Vagina (tissue), 2 donors: ENCODE data around the gene ZMIZ1. TPM values are rescaled to one million over a fixed set of nuclear protein-coding genes. Genes with fewer than 3 reads are reported as not detected.
A peak's percentile ranks its signal among the peaks of the same experiment; 100 is the strongest.

Experiments used
- DNase-seq, 2 donors: peaks; one replicate each; pipeline ENCODE4 v3.0.0-alpha.2; 2017; ENCODE audit errors: extremely low spot score in 2 of 2
- H3K27ac ChIP-seq: fragments of 200-600 bp; sonication (generic); one replicate; pipeline ENCODE4 v1.5.1; 2019
- H3K27me3 ChIP-seq: fragments of 200-600 bp; sonication (generic); one replicate; pipeline ENCODE4 v1.5.1; 2019
- H3K36me3 ChIP-seq, 2 donors: fragments of 200-600 bp; sonication (generic); one replicate each; pipeline ENCODE4 v1.5.1; 2017 to 2019
- H3K4me1 ChIP-seq: fragments of 200-600 bp; sonication (generic); one replicate; pipeline ENCODE4 v1.5.1; 2019
- H3K4me3 ChIP-seq, 2 donors: fragments of 200-600 bp; sonication (generic); 1 replicate in 1 of 2; 2 replicates in 1 of 2; pipeline ENCODE4 v1.5.1; 2016 to 2019
- H3K9me3 ChIP-seq: fragments of 200-600 bp; sonication (generic); one replicate; pipeline ENCODE4 v1.5.1; 2019
- CTCF ChIP-seq, 3 experiments: fragments of 450-650 bp in 2 of 3; fragments of 200-600 bp in 1 of 3; sonication (generic) in 1 of 3; IDR thresholded peaks; one replicate each; pipeline ENCODE4 v1.5.1; 2017 to 2019; ENCODE audit warnings: antibody characterized with exemption in 3 of 3, mild to moderate bottlenecking in 2 of 3, moderate library complexity in 2 of 3
- POLR2A ChIP-seq, 2 donors: fragments of 450-650 bp; IDR thresholded peaks; one replicate each; pipeline ENCODE4 v1.6.1; 2017; ENCODE audit warnings: antibody characterized with exemption in 2 of 2, mild to moderate bottlenecking in 2 of 2, moderate library complexity in 2 of 2
- POLR2AphosphoS5 ChIP-seq, 2 donors: sonication (generic); formaldehyde crosslinking; IDR thresholded peaks; one replicate each; pipeline ENCODE4 v1.9.0; 2017; ENCODE audit warnings: antibody characterized with exemption in 2 of 2, mild to moderate bottlenecking in 2 of 2, low read depth in 1 of 2; ENCODE audit not compliant: insufficient read depth in 1 of 2
- intact Hi-C: fragments of 100-400 bp; cut with DNase I; formaldehyde crosslinking; loops from one replicate; pipeline ENCODE4 v1.15.1; 2023
- total RNA-seq: library from RNA; depleted of rRNA; stranded (reverse); fragments of >200 nt; gene quantifications from one replicate; pipeline ENCODE4 v1.2.3, GENCODE V29; 2016

Gene ZMIZ1
- total RNA-seq, 1 donor from 2014 or later = 61.4 TPM

GRCh38 chr10:79320820-79321493 is 252.2 kb downstream of the ZMIZ1 start:
- intact Hi-C loops = no loop called here
- TF ChIP-seq POLR2A (IDR thresholded peaks at IDR 0.05) (no peak), CTCF (IDR thresholded peaks at IDR 0.05) (no peak), POLR2AphosphoS5 (IDR thresholded peaks at IDR 0.05; ENCODE audit: insufficient read depth in 1 of 2, low read depth in 1 of 2) (peak in 1 of 2 donors; percentile 40)
- no peaks in the 10 kb centered on the region for H3K9me3 ChIP-seq
- no peak overlapping the region for H3K4me3 ChIP-seq
- DNase-seq = no peak
- no peaks in the 10 kb centered on the region for H3K27me3 ChIP-seq
- H3K27ac ChIP-seq = no peak overlapping the region
- peaks cover 48% of the 10 kb centered on the region for H3K4me1 ChIP-seq
- H3K36me3 ChIP-seq = no peaks in the 10 kb centered on the region

GRCh38 chr10:79321494-79321882 is 252.7 kb downstream of the ZMIZ1 start:
- H3K27me3 ChIP-seq = no peaks in the 10 kb centered on the region
- no peaks in the 10 kb centered on the region for H3K9me3 ChIP-seq
- TF ChIP-seq CTCF (IDR thresholded peaks at IDR 0.05) = no peak
- no peak for TF ChIP-seq POLR2AphosphoS5 (IDR thresholded peaks at IDR 0.05; ENCODE audit: insufficient read depth in 1 of 2, low read depth in 1 of 2)
- no peak for TF ChIP-seq POLR2A (IDR thresholded peaks at IDR 0.05)
- DNase-seq = no peak
- intact Hi-C loops = no loop called here
- H3K4me1 ChIP-seq = peaks cover 48% of the 10 kb centered on the region
- no peak overlapping the region for H3K4me3 ChIP-seq
- no peak overlapping the region for H3K27ac ChIP-seq
- no peaks in the 10 kb centered on the region for H3K36me3 ChIP-seq

- intact Hi-C loops = no loop called here
Observed at GRCh38 chr10:79321951-79322350, 253.2 kb downstream of the ZMIZ1 start.

GRCh38 chr10:79322616-79323543 is 254.1 kb downstream of the ZMIZ1 start:
- intact Hi-C loops = no loop called here
- H3K27ac ChIP-seq = peak overlapping the region; percentile 5
- no peak overlapping the region for H3K4me3 ChIP-seq
- no peak for TF ChIP-seq CTCF (IDR thresholded peaks at IDR 0.05)
- TF ChIP-seq POLR2AphosphoS5 (IDR thresholded peaks at IDR 0.05; ENCODE audit: insufficient read depth in 1 of 2, low read depth in 1 of 2) = peak in 1 of 2 donors; percentile 34
- TF ChIP-seq POLR2A (IDR thresholded peaks at IDR 0.05) = no peak
- peaks cover 35% of the 10 kb centered on the region for H3K4me1 ChIP-seq
- H3K36me3 ChIP-seq = no peaks in the 10 kb centered on the region
- H3K9me3 ChIP-seq = no peaks in the 10 kb centered on the region
- H3K27me3 ChIP-seq = no peaks in the 10 kb centered on the region
- no peak for DNase-seq

More at GRCh38 chr10:79321951-79322350, 253.2 kb downstream of the ZMIZ1 start:
- Histone ChIP-seq H3K4me1 (peaks cover 44% of the 10 kb centered on the region), H3K4me3 (no peak overlapping the region), H3K27ac (no peak overlapping the region), H3K36me3 (no peaks in the 10 kb centered on the region), H3K27me3 (no peaks in the 10 kb centered on the region), H3K9me3 (no peaks in the 10 kb centered on the region)
- DNase-seq = no peak
- TF ChIP-seq CTCF (IDR thresholded peaks at IDR 0.05) (no peak), POLR2A (IDR thresholded peaks at IDR 0.05) (no peak), POLR2AphosphoS5 (IDR thresholded peaks at IDR 0.05; ENCODE audit: insufficient read depth in 1 of 2, low read depth in 1 of 2) (no peak)
